Effector memory CD4-positive, alpha-beta T cell (primary cell): ENCODE results near the gene SPAG9.

ENCODE experiments used
- DNase-seq, 3 donors: peaks; one replicate each; pipeline ENCODE4 v3.0.0-alpha.2; 2020
- H3K27ac ChIP-seq: 2 replicates; pipeline ENCODE4 v1.7.0; 2013; ENCODE audit warnings: mild to moderate bottlenecking, low read length, moderate library complexity; ENCODE audit not compliant: insufficient read depth, poor library complexity, severe bottlenecking
- H3K27me3 ChIP-seq: replicated peaks from 2 replicates; pipeline ENCODE4 v1.7.0; 2013; ENCODE audit warnings: mild to moderate bottlenecking, low read length; ENCODE audit not compliant: insufficient read depth, control insufficient read depth, poor library complexity, severe bottlenecking
- H3K36me3 ChIP-seq: 2 replicates; pipeline ENCODE4 v1.7.0; 2013; ENCODE audit warnings: mild to moderate bottlenecking, low read length, moderate library complexity; ENCODE audit not compliant: control insufficient read depth, insufficient read depth
- H3K4me1 ChIP-seq: 2 replicates; pipeline ENCODE4 v1.7.0; 2013; ENCODE audit warnings: low read length, mild to moderate bottlenecking; ENCODE audit not compliant: control insufficient read depth, insufficient read depth, poor library complexity, severe bottlenecking
- H3K4me3 ChIP-seq: 2 replicates; pipeline ENCODE4 v1.7.0; 2013; ENCODE audit warnings: low read length, low read depth, mild to moderate bottlenecking; ENCODE audit not compliant: insufficient read depth, poor library complexity, severe bottlenecking
- H3K9me3 ChIP-seq: 2 replicates; pipeline ENCODE4 v1.7.0; 2013; ENCODE audit warnings: mild to moderate bottlenecking, low read length, moderate library complexity; ENCODE audit not compliant: control insufficient read depth

The SPAG9 gene

DNA sequence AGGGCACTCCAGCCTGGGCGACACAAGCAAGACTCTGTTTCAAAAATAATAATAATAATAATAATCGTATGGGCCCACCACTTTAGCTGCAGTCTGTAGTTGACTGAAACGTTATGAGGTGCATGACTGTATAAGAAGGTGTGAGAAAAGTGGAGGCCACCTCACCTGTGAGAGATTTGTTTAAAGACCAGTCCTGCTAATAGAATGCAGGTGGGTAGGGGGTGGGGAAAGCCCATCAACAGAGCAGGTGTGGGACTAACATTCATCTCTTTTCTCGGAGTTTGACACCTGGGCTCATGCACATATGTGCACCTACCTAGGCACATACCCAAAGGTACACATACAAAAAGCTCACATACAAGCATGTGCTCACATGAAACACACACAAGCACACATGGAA, 186.5 kb downstream of the SPAG9 start:
- no peak for DNase-seq
- Histone ChIP-seq H3K4me1 (peaks cover 17% of the 10 kb centered on the region), H3K36me3 (no peaks in the 10 kb centered on the region), H3K27me3 (no peaks in the 10 kb centered on the region), H3K27ac (no peak overlapping the region), H3K4me3 (no peak overlapping the region), H3K9me3 (no peaks in the 10 kb centered on the region)

DNA sequence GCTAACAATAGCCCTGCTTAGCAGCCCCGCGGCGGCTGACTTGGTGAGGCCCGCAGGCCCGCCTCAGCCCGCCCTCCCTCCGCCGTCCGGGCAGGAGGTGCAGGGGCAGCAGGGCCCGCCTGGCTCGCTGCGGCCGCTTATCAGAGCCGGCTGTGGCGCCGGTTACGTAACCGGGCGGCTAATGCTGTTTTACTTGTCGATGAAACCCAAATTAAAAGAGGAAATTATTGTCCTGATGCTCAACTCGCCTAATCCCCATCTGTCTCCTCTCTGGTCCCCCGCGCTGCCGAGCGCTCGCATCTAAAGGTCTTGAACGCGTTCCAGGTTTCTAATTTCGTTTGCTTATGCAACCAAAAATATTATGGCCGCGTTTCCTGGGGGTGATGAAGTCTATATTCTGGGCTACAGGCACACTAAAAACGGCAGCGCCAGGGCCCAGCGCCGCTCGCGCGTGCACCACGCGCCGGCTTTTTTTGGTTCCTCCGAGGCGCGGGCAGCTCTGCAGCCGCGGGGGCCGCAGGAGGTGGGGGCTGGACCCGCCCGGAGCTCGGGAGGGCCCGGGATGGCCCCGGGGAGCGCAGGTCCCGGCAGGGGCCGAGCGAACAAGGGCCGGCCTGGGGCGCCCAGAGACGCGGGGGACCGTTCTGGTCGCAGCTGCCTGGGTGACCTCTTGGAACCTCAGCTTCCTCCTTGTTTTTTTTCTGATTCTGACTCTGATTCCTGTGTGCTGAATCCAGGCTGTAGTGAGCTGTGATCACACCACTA, 189.3 kb downstream of the SPAG9 start:
- Histone ChIP-seq H3K27ac (peak overlapping the region; percentile 61), H3K36me3 (no peaks in the 10 kb centered on the region), H3K9me3 (no peaks in the 10 kb centered on the region), H3K27me3 (no peaks in the 10 kb centered on the region), H3K4me1 (peaks cover 21% of the 10 kb centered on the region), H3K4me3 (peak overlapping the region; percentile 49)
- DNase-seq, result no peak

DNA sequence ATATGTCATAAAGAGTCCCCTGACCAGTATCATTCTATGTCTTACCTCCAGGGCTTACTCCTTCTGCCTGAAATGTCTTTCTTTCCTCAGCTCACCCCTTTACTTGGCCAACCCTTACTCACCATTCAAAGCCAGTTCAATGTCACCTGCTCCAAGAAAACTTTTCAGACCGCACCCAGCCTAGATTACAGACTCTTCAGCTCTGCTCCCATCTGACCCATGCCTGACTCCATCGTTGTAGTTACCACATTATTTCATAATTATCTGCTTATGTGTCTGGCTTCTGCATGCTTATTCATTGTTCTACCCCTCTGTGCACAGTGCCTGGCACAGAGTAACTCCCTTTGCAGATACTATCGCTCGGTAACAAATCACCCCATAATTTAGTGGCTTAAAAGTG, 192.0 kb downstream of the SPAG9 start:
- no peak for DNase-seq
- H3K27ac ChIP-seq, result no peak overlapping the region
- H3K4me3 ChIP-seq, result no peak overlapping the region
- H3K4me1 ChIP-seq, result peaks cover 24% of the 10 kb centered on the region
- H3K27me3 ChIP-seq, result no peaks in the 10 kb centered on the region
- no peaks in the 10 kb centered on the region for H3K9me3 ChIP-seq
- no peaks in the 10 kb centered on the region for H3K36me3 ChIP-seq

GRCh38 chr17:50927287-50927686, 193.4 kb downstream of the SPAG9 start:
- Histone ChIP-seq H3K4me3 (no peak overlapping the region), H3K9me3 (no peaks in the 10 kb centered on the region), H3K27me3 (no peaks in the 10 kb centered on the region), H3K36me3 (no peaks in the 10 kb centered on the region), H3K27ac (no peak overlapping the region), H3K4me1 (peaks cover 24% of the 10 kb centered on the region)
- peak in 1 of 3 donors; percentile 16 for DNase-seq

DNA sequence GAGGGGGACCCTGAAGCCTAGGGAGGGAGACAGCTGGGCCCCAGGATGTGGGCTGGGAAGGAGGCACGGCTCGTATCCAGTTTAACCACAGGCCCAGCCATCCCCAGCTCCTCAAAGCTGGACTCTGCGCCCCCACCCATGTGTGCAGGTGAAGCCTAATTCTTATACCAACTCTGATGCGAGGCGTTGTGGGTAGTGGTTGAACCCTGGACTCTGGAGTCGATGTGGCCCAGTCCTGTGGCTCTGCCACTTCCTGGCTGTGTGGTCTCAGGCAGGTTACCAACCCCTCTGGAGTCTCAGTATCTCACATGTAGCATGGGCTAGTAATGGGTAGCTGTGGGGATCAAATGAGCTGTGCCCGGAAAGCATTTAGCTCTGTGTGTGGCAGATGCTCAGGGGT, 194.1 kb downstream of the SPAG9 start:
- Histone ChIP-seq H3K36me3 (no peaks in the 10 kb centered on the region), H3K27ac (no peak overlapping the region), H3K4me1 (peaks cover 21% of the 10 kb centered on the region), H3K4me3 (no peak overlapping the region), H3K27me3 (no peaks in the 10 kb centered on the region), H3K9me3 (no peaks in the 10 kb centered on the region)
- DNase-seq, result no peak

DNA sequence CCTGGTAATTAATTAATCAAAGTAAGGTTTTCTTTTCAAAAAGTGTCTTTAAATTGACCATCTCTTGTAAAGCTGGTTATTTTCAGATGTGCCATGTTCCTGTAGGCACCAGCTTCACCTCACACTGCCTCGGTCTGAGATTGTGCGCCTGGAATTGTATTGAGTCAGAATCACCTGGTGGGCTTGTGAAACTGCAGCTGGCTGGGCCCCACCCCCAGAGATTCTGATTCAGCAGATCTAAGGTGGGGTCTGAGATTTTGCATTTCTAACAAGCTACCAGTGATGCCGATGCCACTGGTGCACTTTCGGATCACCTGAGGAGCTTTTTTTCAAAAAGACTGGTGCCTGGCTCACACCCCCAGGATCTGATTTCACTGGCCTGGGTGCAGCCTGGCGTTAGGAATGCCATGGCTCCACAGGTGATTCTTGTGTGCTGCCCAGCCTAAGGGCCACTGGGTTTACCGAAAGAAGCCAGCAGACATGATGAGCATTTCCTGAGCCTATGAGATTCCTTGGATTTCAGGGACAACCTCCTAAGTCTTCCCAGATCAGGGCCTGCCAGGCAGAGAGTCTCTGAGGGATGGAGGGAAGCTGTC, 195.3 kb downstream of the SPAG9 start:
- no peaks in the 10 kb centered on the region for H3K36me3 ChIP-seq
- no peaks in the 10 kb centered on the region for H3K27me3 ChIP-seq
- H3K4me3 ChIP-seq, result no peak overlapping the region
- no peak for DNase-seq
- H3K4me1 ChIP-seq, result peaks cover 10% of the 10 kb centered on the region
- no peaks in the 10 kb centered on the region for H3K9me3 ChIP-seq
- no peak overlapping the region for H3K27ac ChIP-seq

GRCh38 chr17:50924800-50925199, 195.9 kb downstream of the SPAG9 start:
- Histone ChIP-seq H3K36me3 (no peaks in the 10 kb centered on the region), H3K27me3 (no peaks in the 10 kb centered on the region), H3K27ac (no peak overlapping the region), H3K4me3 (no peak overlapping the region), H3K9me3 (no peaks in the 10 kb centered on the region), H3K4me1 (peaks cover 11% of the 10 kb centered on the region)
- no peak for DNase-seq

- Histone ChIP-seq H3K27ac (no peak overlapping the region), H3K27me3 (no peaks in the 10 kb centered on the region), H3K9me3 (no peaks in the 10 kb centered on the region), H3K4me3 (no peak overlapping the region), H3K4me1 (peaks cover 15% of the 10 kb centered on the region), H3K36me3 (no peaks in the 10 kb centered on the region)
- no peak for DNase-seq
Observed at GRCh38 chr17:50924300-50924699, 196.4 kb downstream of the SPAG9 start.

- H3K4me3 ChIP-seq, result no peak overlapping the region
- no peaks in the 10 kb centered on the region for H3K9me3 ChIP-seq
- no peak overlapping the region for H3K27ac ChIP-seq
- H3K4me1 ChIP-seq, result peaks cover 22% of the 10 kb centered on the region
- H3K27me3 ChIP-seq, result no peaks in the 10 kb centered on the region
- DNase-seq, result no peak
- H3K36me3 ChIP-seq, result no peaks in the 10 kb centered on the region
Observed at GRCh38 chr17:50923611-50924010, 197.1 kb downstream of the SPAG9 start.

- H3K27ac ChIP-seq, result no peak overlapping the region
- no peaks in the 10 kb centered on the region for H3K9me3 ChIP-seq
- no peaks in the 10 kb centered on the region for H3K27me3 ChIP-seq
- peaks cover 30% of the 10 kb centered on the region for H3K4me1 ChIP-seq
- no peaks in the 10 kb centered on the region for H3K36me3 ChIP-seq
- H3K4me3 ChIP-seq, result no peak overlapping the region
- no peak for DNase-seq
Observed at GRCh38 chr17:50922721-50923405, 197.8 kb downstream of the SPAG9 start.
